CD4-positive, alpha-beta T cell treated with Interleukin-2 at 100 ng/mL for 4 hours (primary cell): ENCODE results near the gene RBPJ.

Experiments used
- DNase-seq: peaks from one replicate; pipeline ENCODE4 v3.0.0-alpha.2; 2020; ENCODE audit warnings: low spot score

Gene RBPJ

DNA sequence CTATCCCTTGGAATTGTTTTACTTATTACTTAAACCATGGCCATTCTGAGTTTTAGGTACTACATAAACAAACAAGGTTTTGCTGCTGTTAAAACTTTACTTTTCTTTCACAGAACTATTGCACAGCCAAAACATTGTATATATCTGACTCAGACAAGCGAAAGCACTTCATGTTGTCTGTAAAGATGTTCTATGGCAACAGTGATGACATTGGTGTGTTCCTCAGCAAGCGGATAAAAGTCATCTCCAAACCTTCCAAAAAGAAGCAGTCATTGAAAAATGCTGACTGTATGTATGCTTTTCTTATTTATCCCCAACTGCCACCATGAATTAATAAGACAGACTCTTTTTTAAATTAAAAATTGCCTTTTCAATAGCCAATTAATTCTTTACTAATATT is 99.6 kb downstream of the RBPJ start:
- DNase-seq = no peak

DNA sequence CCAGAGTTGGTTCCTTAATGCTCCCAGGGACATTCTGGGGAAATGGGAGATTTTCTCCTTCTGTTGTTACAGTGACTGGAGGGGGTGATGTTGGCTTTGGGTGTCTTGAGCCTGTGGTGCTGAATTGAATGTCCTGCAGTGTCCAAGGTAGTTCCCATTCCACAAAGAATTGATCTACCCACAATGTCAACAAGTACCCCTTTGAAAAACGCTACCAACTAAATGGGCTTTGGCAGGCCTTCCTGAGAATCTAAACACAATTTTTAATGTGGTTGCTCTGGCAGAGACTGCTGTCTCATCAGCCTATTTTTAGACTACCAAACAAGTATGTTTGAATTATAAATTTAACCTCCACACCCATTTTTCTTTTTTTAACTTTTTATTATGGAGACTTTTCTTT is 100.1 kb downstream of the RBPJ start:
- DNase-seq = no peak

DNA sequence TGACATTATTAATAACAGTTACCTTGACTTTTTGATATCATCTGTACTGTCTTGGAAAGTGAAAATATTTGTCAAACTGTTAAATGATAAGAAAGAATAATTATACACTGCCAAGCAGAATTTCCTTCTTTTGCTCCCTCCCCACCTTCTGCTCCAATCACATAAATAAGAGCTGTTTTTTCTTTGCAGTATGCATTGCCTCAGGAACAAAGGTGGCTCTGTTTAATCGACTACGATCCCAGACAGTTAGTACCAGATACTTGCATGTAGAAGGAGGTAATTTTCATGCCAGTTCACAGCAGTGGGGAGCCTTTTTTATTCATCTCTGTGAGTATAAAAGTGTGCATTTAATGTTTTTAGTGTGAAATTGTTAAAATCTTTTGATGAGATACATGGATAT is 103.3 kb downstream of the RBPJ start:
- DNase-seq = no peak

DNA sequence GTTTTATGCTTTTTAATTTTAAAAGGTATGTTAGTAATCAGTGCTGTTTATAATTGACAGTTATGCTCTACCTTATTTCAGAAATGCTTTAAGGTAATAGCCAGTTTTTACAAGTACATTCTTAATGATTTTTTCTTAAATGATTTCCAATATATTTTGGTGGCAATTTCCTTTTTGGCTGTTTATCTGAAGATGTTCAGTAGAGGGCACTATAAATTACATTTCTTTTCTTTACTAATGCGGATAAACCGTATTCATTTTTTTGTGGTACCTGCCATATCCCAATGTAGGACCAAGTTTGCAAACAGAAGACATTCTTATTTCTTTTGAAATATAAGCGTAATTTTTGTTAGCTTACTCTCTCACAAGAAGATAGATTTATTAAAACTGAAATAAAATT is 104.0 kb downstream of the RBPJ start:
- DNase-seq = no peak

DNA sequence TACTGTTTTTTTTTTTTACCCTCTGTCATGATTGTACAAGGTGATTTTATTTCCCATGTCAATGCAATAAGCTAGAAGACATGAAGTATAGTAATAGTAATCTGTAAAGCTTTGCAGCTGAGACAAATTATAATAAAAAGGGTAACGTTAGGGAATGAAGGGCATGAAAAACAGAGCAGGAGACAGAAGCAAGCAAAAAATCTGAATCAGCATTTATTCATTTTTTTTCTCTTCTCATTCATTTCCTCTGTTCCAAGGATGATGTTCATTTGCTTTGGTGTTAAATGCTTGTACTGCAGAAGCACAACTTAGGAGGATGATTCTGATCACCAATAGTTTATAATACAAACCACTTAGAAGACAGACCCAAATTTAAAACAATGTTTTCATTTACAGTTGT is 105.1 kb downstream of the RBPJ start:
- DNase-seq = no peak

DNA sequence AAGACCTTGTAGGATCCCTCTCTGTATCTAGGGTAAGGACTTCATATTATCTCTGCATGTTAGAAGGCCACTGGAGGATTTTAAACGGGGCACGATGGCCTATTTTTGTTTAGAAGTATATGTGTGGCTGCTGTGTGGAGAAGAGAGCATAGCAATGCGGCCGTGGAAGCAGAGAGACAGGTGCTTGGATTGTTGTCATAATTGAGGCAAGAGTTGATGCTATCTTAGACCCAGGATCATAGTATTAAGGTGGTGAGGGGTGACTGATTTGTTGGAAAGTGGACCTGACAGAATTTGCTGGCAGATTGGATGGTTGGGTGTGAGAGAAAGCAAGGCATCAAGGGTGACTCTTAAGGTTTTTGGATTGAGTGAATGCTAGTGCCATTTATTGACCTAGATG is 106.1 kb downstream of the RBPJ start:
- no peak for DNase-seq

DNA sequence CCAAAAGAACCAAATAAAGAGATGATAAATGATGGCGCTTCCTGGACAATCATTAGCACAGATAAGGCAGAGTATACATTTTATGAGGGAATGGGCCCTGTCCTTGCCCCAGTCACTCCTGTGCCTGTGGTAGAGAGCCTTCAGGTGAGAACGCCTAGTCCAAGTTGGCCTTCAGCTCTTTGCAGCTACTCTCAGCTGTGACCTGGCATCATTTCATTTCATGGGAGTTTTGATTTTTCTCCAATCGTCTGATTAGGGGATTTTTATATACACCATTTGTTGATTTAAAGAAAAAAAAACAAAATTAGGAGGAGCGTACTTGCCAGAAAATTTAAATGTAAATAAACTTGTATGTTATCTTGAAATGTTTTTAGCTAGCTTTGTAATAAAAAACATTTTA is 109.1 kb downstream of the RBPJ start:
- DNase-seq = no peak

DNA sequence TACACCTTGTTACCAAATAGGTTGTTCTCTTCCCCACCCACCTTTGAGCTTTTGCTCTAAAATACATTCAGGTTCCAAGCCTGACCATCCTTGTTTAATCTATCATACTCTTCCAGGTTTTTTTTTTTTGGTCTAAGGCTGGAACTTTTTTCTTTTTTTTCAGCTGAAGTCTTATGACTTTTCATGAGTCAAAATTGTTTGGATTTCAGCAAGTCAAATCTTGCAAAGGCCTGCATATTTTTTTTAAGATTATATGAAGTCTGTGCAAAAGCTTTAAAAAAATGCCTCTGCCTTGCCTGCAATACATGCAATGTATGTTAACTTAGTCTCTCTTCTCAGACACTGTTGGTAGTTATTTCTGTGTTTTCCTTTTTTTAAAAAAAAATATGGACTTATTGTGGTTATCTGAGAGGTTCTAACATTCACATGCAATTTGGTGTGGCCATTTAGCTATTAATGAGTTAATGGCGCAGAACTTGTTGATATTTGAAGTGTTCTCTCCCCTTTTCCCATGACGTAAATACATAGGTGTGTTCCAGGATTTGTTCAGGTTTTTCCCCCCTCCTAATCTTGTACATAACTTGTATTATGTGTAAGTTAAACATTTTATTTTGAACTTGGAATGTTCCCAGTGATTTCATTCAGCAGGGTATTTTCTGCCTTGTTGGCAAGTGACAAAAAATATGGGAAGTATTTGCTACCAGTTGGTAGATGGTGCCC is 110.8 kb downstream of the RBPJ start:
- DNase-seq = no peak

DNA sequence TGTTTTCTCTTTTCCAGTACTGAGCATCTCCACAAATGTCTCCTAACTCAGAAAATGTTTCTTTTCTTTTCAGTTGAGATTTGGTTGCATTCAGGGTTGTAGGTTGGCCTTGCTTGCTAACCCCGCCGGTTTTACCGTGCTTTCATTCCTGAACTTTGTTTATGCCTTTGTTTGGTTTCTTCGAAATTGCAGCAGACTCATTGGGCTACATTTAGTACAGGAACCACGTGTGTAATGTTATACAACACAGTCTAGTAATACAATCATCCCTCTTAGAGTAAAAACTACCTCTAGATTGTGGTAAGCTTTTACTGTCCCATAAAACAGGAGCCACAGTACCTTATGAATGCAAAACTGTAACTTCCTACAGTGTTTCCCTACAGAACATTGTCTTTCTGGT is 111.6 kb downstream of the RBPJ start:
- no peak for DNase-seq

DNA sequence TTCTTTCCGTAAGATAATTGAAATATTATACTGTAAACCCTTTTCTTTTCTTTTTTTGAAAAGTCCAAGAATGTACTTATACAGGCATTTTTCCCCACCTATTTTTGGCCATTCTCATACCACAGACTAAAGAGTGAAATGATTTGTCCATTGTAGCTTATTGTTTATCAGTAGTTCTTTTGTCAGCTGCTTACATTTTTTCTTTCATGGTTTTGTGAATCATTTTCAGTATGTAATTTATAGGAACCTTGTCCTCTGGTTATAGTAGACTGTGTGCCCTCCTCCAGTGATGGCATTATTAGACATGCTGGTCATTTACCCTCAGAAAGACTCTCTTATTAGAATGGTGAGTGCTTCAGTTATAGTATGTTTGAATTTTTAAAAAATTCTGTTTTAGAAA is 112.7 kb downstream of the RBPJ start:
- no peak for DNase-seq

DNA sequence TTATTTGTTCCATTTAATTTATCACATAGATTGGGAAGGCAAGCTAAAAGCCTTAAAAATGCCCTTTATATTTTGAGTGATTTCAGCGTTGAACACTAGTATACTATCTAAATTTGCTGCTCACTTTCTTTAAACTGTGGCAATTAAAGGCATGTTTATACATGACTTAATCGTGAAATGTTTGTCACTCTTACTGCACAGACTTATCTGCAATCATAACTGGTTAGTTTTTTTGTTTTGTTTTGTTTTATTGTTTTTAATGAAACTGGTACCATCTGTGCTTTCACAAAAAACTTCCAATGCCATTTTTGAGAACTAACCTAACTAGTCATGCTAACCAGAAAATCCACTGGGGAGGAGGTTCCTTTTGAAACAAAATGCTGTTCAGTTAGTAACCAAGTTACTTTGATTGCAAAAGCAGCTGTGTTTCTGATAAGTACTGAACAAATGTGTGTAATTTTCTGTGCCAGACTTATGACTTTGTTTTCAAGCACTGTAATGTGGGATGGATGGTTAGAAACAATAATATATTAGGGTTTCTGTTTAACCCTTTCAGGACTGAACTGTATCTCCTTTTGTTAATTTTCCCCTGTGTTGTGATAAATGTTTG is 113.3 kb downstream of the RBPJ start:
- no peak for DNase-seq

DNA sequence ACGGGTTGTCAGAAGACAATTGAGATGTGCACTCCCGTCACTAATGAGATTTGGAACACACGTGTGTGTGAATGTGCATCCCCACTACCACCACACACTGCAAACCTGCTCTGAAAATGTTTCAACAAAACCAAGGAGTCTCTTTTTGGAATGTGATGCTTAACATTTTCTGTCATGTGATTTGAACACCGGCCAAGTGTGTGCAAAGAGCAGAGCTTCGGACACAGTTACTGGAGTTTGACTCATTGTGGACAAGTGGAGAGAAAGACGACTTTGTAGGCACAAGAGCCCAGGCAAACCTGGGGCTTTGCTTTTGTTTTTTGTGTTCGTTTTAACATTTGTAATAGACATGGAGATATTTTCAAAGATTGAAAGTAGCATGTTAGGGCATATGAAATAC is 120.3 kb downstream of the RBPJ start:
- no peak for DNase-seq

DNA sequence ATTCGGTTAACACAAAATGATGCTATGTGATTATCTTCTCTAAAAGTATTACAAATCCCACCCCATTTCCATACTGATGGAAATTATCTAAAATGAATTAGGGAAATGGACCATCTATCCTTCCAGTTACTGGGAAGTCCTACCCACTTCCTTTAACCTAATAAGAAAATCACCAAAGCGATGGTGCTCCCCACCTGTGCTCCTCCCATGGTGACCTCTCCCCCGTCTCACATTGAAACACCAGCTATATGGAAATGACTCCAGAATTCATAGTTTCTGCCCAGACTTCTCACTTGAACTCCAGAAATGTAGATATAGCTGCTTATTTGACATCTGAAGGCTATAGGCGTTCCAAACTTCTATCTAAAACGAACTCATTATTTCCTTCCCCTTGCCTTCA is 121.0 kb downstream of the RBPJ start:
- DNase-seq = no peak

DNA sequence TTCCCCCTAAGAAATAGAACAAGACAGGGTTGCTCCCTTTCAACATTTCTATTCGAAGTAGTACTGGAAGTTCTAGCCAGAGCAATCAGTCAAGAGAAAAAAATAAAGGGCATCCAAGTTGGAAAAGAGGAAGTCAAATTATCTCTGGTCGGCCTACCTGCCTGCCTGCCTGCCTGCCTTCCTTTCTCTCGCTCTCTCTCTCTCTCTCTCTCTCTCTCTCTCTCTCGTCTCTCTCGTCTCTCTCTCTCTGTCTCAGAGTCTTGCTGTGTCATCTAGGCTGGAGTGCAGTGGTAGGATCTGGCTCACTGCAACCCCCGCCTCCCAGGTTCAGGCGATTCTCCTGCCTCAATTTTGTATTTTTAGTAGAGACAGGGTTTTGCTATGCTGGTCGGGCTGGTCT is 126.6 kb downstream of the RBPJ start:
- no peak for DNase-seq

DNA sequence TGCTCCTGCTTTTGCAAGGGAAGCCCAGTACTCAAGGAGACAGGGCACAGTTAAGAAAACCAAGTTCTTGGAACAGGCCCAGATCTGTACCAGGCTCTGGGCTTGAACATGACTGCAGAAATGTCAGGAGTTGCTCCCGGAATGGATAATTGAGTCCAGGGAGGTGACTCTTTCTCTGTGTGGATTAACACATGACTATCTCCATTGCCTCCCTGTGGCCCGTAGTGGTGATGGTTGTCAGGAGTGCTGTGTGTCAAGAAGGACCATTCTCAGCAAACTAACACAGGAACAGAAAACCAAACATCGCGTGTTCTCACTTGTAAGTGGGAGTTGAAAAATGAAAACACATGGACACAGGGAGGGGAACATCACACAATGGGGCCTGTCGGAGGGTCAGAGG is 129.6 kb downstream of the RBPJ start:
- no peak for DNase-seq

DNA sequence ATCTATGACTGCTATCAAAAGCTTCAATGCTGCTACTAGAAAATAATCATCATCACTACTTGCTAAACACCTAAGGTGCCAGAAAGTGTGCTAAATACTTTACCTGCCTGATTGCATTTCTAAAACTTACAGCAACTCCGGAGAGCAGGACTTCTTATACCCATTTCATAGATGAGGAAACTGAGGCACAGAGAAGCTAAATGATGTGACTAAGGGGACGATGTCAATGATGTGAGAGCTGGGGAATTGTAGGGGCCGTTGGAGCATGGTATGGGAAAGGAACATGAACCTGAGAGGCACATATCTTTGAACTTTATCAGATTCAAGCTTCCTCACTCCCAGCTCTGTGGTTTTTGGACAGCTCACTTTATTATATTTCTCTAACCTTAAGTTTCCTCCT is 130.8 kb downstream of the RBPJ start:
- DNase-seq = no peak

DNA sequence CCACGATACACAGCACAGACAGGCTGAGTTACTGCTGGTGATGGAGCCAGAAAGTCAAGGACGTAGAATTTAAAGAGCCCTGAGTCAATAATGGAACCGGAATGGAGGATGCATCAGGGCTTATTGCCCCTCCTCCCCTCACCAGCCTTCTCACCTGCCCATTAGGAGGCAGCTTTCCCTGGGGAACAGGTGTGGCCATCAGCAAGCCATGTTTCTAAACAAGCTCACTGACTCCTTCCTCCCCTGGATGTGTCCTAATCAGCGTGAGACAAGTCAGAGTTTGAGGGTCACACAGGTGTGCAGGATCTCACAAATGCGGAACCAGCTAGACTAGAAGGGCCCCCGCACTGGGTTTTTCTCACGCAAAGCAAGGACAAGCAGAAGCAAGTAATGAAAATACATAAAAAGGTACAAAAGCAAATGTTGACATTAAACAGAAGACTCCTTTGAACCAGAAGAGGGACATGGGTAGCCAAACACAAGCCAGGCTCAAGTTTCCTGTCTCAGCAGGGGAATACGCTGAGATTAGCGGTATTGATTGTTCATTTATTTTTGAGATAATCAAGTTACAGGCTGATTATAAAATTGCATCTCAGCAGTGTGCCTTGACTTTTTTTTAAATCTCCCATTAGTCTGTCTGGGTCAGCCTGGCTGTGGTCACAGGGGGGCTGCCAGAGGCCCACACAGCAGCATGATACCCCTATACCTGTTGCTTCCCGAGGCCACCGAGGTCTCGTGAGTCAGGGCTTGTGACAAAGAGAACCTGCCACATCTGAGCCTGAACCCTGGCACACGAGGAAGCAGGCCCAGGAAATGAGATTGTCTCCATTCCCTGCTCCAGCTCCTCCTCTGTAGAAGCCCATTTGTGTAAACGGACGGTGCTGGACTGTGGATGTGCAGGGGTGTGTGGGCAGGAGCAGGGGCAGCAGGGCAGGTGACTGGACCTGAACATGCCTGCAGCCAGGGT is 132.0 kb downstream of the RBPJ start:
- DNase-seq = no peak

DNA sequence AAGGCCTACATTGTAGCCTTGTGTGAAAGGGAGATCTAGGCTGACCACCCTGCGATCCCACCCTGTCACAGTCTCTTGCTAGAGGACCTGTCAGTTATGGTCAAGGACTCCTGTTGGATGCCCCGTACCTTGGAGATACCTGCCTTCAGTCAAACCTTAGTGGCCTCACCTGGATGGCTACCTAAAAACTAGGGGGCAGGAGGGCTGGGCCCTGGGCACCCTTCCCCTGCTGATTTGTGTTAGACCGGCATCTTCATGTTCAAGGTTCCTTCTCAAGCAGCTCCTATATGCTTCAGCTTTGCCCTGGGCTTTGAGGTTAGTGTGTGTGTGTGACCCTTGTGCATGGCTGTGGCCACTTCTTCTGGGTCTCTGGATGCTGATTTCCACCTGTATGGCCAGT is 134.1 kb downstream of the RBPJ start:
- DNase-seq = no peak

DNA sequence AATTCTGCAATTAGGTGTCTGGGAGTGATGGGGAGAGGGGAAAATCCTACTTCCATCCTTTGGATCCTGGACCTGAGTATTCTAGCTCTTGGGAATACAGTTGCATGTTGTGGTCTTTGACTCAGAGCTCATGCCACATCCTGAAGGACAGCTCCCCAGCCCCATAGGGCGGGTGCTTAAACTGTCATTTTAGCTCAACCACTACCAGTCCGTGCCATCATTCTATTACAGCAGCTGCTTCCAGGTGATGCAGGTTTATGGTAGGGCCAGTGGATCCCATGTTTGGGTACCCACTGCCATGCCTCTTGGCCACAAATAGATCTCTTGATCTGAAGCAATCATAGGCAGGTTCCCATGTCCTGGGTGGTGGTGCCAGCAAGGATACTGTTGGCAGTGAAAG is 134.8 kb downstream of the RBPJ start:
- DNase-seq = no peak

DNA sequence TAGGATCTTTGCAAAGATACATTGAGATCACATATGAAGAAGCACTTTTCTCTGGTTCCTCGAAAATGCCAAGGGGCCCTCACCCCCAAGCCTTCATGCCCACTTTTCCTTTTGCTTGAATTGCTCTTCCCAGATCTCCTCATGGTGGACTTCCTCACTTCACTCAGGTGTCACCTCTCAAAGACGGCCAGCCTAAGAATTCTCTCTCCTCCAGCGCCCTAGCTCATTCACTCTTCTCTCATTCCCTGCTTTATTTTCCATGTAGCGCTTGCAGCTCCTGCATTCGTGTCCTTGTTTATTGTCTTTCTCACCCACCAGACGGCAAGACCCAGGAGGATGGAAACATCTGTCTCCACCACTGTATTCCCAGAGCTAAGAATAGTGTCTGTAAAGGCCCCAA is 136.6 kb downstream of the RBPJ start:
- no peak for DNase-seq

DNA sequence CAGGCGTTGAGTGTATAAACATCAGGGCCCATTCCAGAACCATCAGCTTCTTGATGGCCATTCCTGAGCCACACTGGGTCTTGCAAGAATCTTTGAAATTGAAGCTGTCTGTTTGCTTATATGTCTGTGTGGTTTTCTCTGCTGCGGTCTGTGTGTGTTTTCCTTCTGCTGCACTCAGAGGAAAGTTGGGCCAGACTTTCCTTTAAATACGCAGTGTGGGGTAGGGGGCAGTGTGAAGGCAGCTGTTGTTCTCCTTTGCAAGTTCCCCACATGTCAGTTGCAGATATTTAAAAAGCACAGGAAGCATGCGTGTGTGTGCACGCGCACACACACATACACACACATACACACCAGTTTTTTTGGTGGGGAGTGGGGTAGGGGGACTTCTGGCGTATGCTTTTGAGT is 137.3 kb downstream of the RBPJ start:
- DNase-seq = no peak

DNA sequence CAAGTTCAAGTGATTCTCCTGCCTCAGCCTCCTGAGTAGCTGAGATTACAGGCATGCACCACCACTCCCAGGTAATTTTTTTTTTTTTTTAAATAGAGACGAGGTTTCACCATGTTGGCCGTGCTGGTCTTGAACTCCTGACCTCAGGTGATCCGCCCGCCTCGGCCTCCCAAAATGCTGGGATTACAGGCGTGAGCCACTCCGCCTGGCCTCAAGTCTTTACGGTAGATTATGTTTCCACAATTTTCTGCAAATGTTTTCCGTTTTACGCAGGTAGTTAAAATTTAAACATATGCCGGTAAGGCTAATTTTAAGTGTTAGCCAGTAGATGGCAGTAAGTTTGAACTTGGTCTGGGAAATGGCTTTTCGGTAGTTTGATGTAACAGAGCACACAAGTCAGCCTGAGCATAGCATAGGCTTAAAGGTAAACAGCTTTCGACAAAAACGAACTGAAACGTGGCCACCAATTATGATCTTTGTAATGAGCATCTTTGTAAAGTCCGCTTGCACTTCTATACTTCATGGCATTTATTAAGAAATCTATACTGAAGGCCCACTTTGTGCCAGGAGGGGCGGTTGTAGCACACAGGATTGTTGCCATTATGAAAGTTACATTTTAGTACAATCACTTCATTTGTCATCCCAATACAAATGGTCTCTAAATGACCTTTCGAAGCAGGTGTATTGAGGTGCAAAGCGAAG is 138.4 kb downstream of the RBPJ start:
- DNase-seq = peak; percentile 50
